Colonic mucosa (tissue), 4 donors: ENCODE data around the gene CHTF18. TPM values are rescaled to one million over a fixed set of nuclear protein-coding genes. Genes with fewer than 3 reads are reported as not detected.
"Not testable (repeated sequence)": the region's sequence is repeated elsewhere in the genome, so short reads cannot be mapped to it uniquely, and the experiment has no call there.

Experiments used
- DNase-seq: peaks from one replicate; pipeline ENCODE4 v3.0.0-alpha.2; 2020
- H3K27ac ChIP-seq: fragments of 200-600 bp; one replicate; pipeline ENCODE4 v1.8.0; 2021
- H3K27me3 ChIP-seq: fragments of 200-600 bp; one replicate; pipeline ENCODE4 v1.8.0; 2021
- H3K36me3 ChIP-seq: fragments of 200-600 bp; one replicate; pipeline ENCODE4 v1.8.0; 2021
- H3K4me1 ChIP-seq: fragments of 200-600 bp; one replicate; pipeline ENCODE4 v1.8.0; 2021; ENCODE audit warnings: mild to moderate bottlenecking
- H3K4me3 ChIP-seq: fragments of 200-600 bp; one replicate; pipeline ENCODE4 v1.8.0; 2021
- H3K9ac ChIP-seq, 2 donors: one replicate each; pipeline ENCODE4 v1.7.0; 2013; ENCODE audit warnings: control low read depth in 2 of 2, low read depth in 2 of 2, low read length in 2 of 2
- H3K9me3 ChIP-seq: fragments of 200-600 bp; one replicate; pipeline ENCODE4 v1.8.0; 2021
- CTCF ChIP-seq: fragments of 200-600 bp; IDR thresholded peaks from one replicate; pipeline ENCODE4 v1.8.0; 2022; ENCODE audit warnings: antibody characterized with exemption, mild to moderate bottlenecking
- intact Hi-C: fragments of 100-400 bp; cut with DNase I; formaldehyde crosslinking; loops from one replicate; pipeline ENCODE4 v1.14.1; 2022
- total RNA-seq, 2 donors: library from RNA; stranded (reverse); fragmentation: NEBNext Ultra II Directional in 1 of 2; extraction: Animal tissue kit (Norgen Biotek cat#: 25700) in 1 of 2; gene quantifications; one replicate each; pipeline ENCODE4 v1.2.1, GENCODE V29; 2021
- donor health status: healthy.
- donor health status: DM: no; HTN: no; CAD: no.
- donor health status: DM: no; HTN: no; CAD: no.

Gene CHTF18
- total RNA-seq, 2 donors from 2014 or later, result 16.5 to 111 TPM

- no peak for TF ChIP-seq CTCF
- DNase-seq, result no peak
- intact Hi-C loops, result no loop called here
- H3K4me3 ChIP-seq, result no peak overlapping the region
- no peaks in the 10 kb centered on the region for H3K27me3 ChIP-seq
- H3K27ac ChIP-seq, result no peak overlapping the region
- H3K36me3 ChIP-seq, result no peaks in the 10 kb centered on the region
- no peak overlapping the region for H3K9ac ChIP-seq
- no peaks in the 10 kb centered on the region for H3K9me3 ChIP-seq
- no peaks in the 10 kb centered on the region for H3K4me1 ChIP-seq
Measured at GRCh38 chr16:769934-770333, 18.5 kb upstream of the CHTF18 start.

GRCh38 chr16:770411-770810 is 18.0 kb upstream of the CHTF18 start:
- Histone ChIP-seq H3K9me3 (no peaks in the 10 kb centered on the region), H3K9ac (no peak overlapping the region), H3K4me3 (no peak overlapping the region), H3K4me1 (no peaks in the 10 kb centered on the region), H3K36me3 (no peaks in the 10 kb centered on the region), H3K27me3 (no peaks in the 10 kb centered on the region), H3K27ac (no peak overlapping the region)
- no peak for TF ChIP-seq CTCF
- DNase-seq, result no peak
- intact Hi-C loops, result no loop called here

GRCh38 chr16:772959-773358 is 15.5 kb upstream of the CHTF18 start:
- H3K27me3 ChIP-seq, result no peaks in the 10 kb centered on the region
- intact Hi-C loops, result no loop called here
- no peak for DNase-seq
- no peak overlapping the region for H3K9ac ChIP-seq
- TF ChIP-seq CTCF, result no peak
- no peak overlapping the region for H3K4me3 ChIP-seq
- no peaks in the 10 kb centered on the region for H3K9me3 ChIP-seq
- no peaks in the 10 kb centered on the region for H3K4me1 ChIP-seq
- no peaks in the 10 kb centered on the region for H3K36me3 ChIP-seq
- H3K27ac ChIP-seq, result no peak overlapping the region

- Histone ChIP-seq H3K4me3 (no peak overlapping the region), H3K4me1 (no peaks in the 10 kb centered on the region), H3K9me3 (no peaks in the 10 kb centered on the region), H3K27ac (no peak overlapping the region), H3K27me3 (peaks cover 7% of the 10 kb centered on the region), H3K36me3 (no peaks in the 10 kb centered on the region), H3K9ac (no peak overlapping the region)
- no peak for TF ChIP-seq CTCF
- DNase-seq, result no peak
- intact Hi-C loops, result no loop called here
Measured at GRCh38 chr16:774086-775001, 14.1 kb upstream of the CHTF18 start.

- DNase-seq, result no peak
- Histone ChIP-seq H3K4me3 (no peak overlapping the region), H3K4me1 (no peaks in the 10 kb centered on the region), H3K36me3 (no peaks in the 10 kb centered on the region), H3K9ac (no peak overlapping the region), H3K27me3 (peaks cover 7% of the 10 kb centered on the region), H3K27ac (no peak overlapping the region), H3K9me3 (no peaks in the 10 kb centered on the region)
- TF ChIP-seq CTCF, result no peak
- intact Hi-C loops, result no loop called here
Measured at GRCh38 chr16:775236-775796, 13.1 kb upstream of the CHTF18 start.

- H3K36me3 ChIP-seq, H3K9ac ChIP-seq, H3K4me1 ChIP-seq, H3K27ac ChIP-seq, intact Hi-C loops, H3K9me3 ChIP-seq, H3K27me3 ChIP-seq, H3K4me3 ChIP-seq, DNase-seq: not testable (repeated sequence)
Measured at GRCh38 chr16:776298-776697, 12.1 kb upstream of the CHTF18 start.
